Ecto neural progenitor cell (in vitro differentiated cells): Measurements from ENCODE around the gene GTSE1.

Experiments
- DNase-seq: peaks from one replicate; pipeline ENCODE4 v3.0.0-alpha.2; 2018; ENCODE audit warnings: low spot score

The GTSE1 gene

DNA sequence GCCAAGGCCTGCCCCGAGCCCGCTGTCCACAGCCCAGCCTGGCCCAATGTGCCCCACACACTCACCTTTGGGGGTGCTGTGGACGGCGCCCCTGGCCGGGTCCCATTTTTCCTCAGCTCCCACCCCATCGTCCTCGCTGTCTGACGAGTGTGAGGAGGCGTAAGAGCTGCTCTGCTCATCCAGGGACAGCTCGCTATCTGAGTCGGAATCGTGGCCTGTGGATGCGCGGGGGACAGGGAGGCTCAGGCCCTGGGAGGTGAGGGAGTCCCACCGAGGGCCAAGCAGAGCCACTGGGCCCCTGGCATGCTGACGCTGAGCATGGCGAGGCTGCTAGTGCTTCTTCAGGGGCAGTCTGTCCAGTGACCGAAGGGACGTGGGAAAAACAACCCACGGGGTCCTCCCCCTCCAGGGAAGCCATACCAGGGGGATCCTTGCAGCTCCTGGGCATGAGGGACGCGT lies 68.5 kb downstream of the GTSE1 start:
- no peak for DNase-seq

- DNase-seq, result no peak
Measured at GRCh38 chr22:46366327-46366731, 69.7 kb downstream of the GTSE1 start.

DNA sequence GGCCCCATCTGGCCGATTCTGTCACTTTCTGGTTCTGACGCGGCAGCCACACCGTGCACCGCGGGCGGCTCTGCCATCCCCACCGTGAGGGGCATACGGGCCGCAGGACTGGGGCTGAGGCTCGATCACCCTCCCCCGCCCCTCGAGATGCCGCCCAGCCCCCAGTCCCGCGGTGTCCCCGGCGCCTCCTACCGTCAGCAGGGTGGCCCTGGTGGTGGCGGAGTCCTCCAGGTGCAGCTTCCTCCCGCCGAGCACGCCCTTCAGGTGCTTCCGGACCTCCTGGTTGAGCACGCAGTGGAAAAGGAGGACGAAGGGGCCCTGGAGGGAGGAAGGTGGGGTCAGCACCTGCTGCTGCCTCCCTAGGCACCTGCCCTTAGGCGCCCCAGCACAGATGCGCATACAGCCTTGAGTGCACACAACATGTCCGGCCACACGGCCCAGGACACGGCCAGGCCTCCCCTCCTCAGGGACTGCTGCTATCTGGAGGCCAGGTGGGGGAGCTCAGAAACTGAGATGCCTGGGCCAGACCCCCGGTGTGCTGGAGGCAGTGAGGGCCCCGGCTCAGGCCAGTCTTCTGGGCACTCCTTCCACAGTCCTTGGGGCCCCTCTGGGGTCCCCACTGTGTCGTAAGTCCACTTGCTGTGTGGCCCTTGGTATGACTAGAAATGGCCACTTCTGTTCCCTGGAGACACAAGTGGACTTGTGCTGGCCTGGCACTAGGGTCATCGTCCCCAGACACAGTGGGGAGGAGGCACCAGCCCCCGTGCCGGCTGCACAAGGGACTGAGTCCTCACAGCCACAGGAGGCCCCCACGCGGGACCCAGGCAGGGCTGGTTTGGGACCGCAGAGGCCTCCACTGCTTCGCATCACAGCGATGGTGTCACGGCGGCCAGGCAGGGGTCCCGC lies 70.4 kb downstream of the GTSE1 start:
- no peak for DNase-seq

- peak; percentile 79 for DNase-seq
Measured at GRCh38 chr22:46367707-46368191, 71.1 kb downstream of the GTSE1 start.

DNA sequence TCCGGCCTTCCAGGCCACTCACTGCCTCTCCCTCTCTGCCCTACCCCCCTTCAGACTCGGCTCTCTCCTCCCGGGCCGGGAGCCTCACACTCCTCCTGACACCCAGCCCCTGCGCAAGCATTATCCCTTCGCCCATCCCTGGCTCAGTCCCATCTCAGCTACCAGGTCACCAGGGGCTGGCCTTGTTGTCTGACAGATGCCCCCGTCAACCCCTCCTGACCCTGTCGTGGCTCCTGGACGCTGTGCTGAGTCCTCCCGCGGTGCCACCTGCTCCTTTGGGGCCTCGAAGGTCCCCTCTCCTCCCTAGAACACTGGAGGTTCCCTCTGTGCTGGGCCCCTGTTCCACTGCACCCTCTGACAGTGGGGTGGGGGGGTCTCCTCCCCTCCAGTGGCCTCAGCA lies 71.8 kb downstream of the GTSE1 start:
- no peak for DNase-seq

DNA sequence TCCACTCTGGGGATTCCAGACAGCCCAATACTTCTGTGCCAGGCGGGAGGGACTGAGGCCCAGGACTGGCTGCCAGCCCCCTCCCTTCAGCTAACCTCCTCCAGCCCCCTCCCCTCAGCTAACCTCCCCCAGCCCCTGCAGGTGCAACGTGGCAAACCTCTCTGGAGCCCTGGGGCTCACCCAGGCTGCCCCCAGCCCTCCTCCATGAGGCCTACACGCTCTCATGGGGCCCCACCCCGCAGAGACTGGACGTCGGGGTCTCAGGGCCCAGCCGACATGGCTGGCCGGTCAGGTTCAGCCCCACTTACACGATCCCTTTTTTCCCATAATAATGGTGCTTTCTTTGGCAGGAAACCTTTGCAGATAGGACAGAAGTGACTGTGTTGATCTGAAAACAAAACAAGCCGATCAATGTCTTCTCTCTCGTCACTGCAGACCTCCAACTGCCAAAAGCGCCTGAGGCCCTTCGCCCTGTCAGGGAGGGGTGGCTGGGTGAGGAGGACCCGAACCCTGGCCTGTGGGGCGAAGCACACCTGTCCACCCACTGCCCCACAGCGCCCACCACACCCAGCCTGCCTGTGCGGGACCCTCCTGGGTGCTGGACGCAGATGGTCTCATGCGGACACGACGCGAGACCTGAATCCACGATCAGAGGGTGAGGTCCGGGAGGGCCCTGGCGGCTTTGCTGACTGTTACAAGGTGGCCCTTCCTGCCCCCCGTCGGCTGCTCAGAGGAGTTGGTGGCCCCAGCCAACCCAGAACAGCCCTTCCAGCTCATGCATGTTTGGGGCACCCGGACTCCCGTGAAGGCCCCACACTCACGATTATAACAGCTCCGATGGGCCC lies 72.4 kb downstream of the GTSE1 start:
- DNase-seq, result no peak

DNA sequence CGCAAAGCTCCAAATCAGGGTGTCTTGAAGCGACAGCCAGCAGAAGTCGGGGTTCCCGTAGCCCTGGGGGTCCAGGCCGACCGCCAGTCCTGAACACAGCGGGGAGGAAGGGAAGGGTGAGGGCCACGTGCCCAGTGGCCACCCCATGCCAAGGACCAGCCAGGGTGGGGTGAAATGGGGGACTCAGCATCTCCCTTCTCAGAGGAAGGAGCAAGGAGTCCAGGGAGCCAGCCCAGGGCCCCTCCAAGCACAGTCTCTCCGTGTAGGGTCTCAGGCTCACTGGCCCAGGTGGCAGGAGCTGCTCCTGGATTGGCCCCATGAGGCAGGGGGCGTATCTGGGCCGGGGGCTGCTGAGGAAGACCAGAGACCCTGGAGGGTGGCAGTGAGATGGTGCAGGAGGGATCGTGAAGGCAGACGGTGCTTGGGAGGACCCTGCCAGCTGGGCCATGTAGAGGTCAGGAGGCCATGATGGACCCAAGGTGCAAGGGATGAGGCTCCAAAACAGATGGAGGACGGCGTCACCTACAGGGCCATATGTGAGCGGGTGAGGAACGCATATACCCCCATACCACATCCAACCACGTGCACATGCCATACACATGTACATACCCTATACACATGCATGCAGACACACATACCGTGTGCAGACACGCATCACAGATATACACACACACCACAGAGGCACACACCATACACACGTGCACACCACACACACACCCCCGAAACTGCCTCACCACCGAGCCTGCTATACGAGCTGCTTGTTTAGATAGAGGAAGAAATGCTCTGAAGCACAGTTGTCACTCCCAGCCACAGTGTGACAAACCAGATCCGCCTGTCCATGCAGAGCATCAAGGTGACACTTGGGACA lies 73.3 kb downstream of the GTSE1 start:
- DNase-seq, result no peak

DNA sequence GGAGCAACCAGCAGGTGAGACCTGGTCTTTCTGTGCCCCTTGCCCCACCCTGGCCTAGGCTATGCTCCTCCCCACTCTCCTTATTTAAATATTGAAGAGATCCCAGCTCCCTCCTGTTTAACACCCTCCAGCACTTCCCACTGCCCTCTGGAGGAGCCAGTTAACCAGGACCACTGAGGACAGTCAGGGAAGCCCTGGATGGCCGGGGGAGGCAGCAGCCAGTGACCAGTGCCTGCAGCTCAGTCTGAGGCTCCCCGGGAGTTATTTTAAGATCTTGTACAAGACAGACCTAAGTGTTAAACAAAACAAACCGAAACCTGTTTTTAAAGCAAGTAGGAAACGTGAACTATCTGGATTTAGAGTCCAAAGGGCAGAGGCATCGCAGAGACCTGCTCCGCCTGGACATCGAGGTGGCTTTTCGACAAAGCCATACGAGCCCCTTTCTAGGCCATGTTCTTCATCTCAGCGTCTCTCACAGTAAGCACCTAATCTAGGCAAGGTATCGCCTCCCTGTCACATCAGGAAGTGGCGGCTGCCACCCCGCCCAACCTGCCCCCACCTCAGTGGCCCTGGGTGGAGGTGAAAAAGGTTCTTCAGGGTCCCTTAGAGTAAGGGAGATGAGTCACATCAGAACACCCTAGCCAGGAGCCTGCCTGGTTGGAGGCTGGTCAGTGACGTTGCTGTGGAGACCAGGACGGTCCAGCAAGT lies 74.1 kb downstream of the GTSE1 start:
- DNase-seq, result no peak

DNA sequence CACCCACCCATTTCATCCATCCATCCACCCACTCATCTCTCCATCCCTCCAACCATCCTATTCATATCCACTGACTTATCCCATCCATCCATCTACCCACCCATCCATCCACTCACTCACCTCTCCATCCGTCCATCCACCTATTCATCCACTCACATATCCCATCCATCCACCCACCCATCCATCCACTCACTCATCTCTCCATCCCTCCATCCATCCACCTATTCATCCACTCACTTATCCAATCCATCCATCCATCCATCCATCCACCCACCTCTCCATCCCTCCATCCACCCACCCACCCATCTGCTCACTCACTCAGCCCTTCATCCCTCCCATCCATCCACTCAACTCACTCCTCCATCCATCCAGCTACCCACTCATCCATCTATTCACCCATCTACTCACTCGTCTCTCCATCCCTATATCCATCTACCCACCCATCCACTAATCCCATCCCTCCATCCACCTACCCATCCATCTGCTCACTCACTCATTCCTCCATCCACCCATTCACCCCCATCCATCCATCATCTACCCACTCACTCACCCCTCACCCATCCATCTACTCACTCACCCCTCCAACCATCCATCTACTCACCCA lies 75.1 kb downstream of the GTSE1 start:
- no peak for DNase-seq

GRCh38 chr22:46372686-46373085 lies 76.0 kb downstream of the GTSE1 start:
- no peak for DNase-seq

GRCh38 chr22:46373159-46373558 lies 76.5 kb downstream of the GTSE1 start:
- DNase-seq, result no peak

GRCh38 chr22:46373921-46374662 lies 77.4 kb downstream of the GTSE1 start:
- no peak for DNase-seq

- no peak for DNase-seq
Measured at GRCh38 chr22:46374663-46375474, 78.2 kb downstream of the GTSE1 start.

DNA sequence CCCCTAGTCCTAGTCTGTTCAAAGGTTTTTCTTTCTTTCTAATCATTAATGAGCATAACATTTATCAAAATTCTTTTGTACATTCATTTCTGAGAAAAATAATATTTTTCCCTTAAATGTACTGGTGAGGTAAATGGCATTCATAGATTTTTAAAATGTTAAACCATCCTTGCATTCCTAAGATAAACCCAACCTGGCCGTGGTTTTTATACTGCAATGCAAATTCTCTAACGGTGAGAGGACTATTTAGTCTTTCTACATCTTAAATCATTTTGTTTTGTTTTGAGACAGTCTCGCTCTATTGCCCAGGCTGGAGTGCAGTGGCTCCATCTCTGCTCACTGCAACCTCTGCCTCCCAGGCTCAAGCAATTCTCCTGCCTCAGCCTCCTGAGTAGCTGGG lies 79.4 kb downstream of the GTSE1 start:
- no peak for DNase-seq

DNA sequence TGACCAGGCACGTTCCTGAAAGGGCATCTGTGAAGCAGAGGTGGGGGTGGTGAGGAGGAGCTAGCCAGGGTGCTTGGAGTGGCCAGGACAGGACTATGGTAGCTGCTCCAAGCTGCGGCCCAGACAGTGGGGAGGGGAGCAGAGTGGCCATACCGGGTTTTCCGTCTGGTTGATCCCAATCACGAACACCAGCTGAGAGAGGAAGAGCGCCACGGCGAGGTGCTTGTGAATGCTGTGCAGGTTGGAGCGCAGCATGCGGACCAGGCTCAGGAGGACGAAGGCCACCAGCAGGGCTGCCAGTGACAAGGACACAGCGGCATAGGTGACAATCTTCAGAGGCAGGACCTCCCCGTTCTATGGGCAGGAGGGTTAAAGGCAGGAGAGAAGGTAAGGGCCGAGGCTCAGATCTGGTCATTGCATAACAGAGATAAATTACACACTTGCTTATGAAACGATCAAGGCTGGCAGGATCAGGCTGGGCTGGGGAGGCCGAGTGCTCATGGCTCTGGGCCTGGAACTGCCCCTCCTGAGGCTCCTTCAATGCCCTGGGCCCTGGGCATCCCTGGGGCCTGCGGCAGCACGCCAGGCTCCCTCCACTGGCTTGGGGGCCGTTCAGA lies 80.3 kb downstream of the GTSE1 start:
- no peak for DNase-seq

GRCh38 chr22:46377525-46378425 lies 81.1 kb downstream of the GTSE1 start:
- DNase-seq, result peak; percentile 91

DNA sequence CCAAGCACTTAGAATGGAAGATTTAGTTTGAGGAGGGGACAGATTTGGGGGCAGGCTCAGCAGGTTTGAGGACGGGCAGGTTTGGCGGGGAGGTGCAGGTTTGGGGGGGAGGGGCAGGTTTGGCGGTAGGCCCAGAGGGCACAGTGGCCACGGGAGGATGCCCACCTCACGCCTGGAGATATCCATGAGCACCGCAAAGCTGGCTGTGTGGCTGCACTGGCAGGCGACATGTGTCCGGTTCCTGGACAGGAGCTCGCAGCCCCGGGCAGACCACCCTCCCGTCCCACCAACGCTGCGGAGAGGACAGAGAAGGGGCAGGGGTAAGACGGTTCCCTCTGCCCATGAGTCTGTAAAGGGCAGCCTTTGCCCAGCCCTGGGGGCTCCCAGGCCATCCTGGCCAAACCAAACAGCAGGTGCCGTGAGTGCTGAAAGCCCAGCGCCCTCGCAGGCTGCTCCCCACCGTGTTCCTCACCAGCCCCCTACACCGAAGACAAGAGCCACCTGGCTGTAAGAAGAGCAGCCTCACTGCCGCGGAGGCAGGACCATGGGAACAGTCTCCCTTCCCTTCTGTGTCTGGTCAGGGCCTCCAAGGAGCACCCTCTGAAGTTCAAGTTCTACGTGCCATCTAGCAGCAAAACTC lies 81.9 kb downstream of the GTSE1 start:
- DNase-seq, result no peak
